ENCODE data around the gene CHPF2.

DNA sequence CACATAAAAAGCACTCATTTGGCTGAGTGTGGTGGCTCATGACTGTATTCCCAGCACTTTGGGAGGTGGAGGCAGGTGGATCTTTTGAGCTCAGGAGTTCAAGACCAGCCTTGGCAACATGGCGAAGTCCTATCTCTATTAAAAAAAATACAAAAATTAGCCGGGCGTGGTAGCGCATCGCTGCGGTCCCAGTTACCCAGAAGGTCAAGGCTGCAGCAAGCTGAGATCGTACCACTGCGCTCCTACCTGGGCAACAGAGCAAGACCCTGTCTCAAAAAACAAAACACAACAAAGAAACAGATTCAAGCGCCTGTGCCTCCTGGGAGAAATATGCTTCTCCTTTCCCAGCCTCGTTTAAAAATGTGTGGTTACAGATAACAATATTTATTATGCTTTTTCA is 3.0 kb upstream of the CHPF2 start:
- TF ChIP-seq, protein P1, sequence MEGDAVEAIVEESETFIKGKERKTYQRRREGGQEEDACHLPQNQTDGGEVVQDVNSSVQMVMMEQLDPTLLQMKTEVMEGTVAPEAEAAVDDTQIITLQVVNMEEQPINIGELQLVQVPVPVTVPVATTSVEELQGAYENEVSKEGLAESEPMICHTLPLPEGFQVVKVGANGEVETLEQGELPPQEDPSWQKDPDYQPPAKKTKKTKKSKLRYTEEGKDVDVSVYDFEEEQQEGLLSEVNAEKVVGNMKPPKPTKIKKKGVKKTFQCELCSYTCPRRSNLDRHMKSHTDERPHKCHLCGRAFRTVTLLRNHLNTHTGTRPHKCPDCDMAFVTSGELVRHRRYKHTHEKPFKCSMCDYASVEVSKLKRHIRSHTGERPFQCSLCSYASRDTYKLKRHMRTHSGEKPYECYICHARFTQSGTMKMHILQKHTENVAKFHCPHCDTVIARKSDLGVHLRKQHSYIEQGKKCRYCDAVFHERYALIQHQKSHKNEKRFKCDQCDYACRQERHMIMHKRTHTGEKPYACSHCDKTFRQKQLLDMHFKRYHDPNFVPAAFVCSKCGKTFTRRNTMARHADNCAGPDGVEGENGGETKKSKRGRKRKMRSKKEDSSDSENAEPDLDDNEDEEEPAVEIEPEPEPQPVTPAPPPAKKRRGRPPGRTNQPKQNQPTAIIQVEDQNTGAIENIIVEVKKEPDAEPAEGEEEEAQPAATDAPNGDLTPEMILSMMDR (IDR thresholded peaks at IDR 0.05) = no peak
- no peak for TF ChIP-seq POLR2A (IDR thresholded peaks at IDR 0.05)
